ENCODE measurements around the gene CRYGN.

Gene CRYGN

DNA sequence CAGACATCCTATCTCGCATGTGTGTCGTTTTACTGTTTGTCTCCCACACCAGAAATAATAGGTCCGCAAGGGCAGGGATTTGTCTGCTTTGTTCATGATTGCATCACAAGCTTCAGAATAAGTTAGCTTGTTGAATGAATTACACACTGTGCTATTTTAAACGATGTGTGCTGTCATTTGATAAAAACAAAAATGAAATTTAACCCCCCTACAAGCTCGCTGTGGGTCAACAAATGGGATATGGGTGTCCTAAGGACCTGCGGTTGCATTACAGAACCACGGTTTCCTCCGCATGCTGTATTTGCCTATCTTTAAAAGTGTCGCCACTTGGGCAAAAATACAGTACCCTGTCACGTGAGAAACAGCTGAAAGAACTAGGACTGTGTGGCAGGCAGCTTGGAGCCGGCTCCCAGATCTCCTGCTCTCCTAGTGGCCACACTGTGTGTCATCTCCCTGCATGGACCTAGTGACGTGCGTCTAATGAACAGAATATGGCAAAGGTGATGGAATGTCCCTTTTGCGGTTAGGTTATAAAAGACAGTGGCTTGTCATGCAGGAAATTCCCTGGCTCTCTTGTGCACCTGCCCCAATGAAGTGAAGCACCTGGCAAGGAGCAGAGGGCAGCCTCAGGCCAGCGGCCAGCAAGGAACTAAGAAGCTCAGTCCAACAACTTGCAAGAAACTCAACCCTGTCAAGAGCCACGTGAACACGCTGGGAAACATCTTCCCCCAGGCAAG is 32.9 kb upstream of the CRYGN start:
- H3K27me3 ChIP-seq (replicated peaks) = no peaks in the 10 kb centered on the region
- TF ChIP-seq, protein P1, sequence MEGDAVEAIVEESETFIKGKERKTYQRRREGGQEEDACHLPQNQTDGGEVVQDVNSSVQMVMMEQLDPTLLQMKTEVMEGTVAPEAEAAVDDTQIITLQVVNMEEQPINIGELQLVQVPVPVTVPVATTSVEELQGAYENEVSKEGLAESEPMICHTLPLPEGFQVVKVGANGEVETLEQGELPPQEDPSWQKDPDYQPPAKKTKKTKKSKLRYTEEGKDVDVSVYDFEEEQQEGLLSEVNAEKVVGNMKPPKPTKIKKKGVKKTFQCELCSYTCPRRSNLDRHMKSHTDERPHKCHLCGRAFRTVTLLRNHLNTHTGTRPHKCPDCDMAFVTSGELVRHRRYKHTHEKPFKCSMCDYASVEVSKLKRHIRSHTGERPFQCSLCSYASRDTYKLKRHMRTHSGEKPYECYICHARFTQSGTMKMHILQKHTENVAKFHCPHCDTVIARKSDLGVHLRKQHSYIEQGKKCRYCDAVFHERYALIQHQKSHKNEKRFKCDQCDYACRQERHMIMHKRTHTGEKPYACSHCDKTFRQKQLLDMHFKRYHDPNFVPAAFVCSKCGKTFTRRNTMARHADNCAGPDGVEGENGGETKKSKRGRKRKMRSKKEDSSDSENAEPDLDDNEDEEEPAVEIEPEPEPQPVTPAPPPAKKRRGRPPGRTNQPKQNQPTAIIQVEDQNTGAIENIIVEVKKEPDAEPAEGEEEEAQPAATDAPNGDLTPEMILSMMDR (IDR thresholded peaks at IDR 0.05; ENCODE audit: low read depth, low read length, missing control alignments) = no peak
- peak; percentile 74 for DNase-seq
- in situ Hi-C loops (cut with HindIII; ENCODE audit: low pct_ligation_motif_present, low sequenced_read_pairs) = no loop called here
- no peak overlapping the region for H3K4me3 ChIP-seq (ENCODE audit: low read depth, low read length)
- peaks cover 49% of the 10 kb centered on the region for H3K36me3 ChIP-seq (replicated peaks)
- peak overlapping the region; percentile 42 for H3K27ac ChIP-seq

DNA sequence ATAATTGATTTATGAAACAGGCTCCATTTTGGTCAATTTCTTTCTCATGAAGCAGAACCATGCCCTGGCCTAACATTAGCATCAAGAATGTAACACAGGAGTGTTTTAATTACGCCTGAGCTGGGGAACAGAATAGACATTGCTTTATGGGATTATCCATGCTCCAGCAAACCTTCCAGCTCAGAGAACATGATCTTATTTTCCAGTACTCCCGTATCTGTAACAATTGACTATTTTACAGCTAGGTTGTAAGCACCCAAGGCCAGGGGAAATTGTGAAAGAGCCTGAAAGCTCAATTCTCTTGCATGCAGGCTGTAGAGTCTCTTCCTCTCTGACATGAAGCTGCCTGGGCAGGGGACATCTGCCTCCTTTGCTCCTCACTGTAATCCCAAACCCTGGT is 30.8 kb upstream of the CRYGN start:
- in situ Hi-C loops (cut with HindIII; ENCODE audit: low pct_ligation_motif_present, low sequenced_read_pairs) = no loop called here
- TF ChIP-seq, protein P1 (IDR thresholded peaks at IDR 0.05; ENCODE audit: low read depth, low read length, missing control alignments) = no peak
- DNase-seq = no peak
- peaks cover 46% of the 10 kb centered on the region for H3K36me3 ChIP-seq (replicated peaks)
- H3K27me3 ChIP-seq (replicated peaks) = no peaks in the 10 kb centered on the region
- no peak overlapping the region for H3K27ac ChIP-seq
- no peak overlapping the region for H3K4me3 ChIP-seq (ENCODE audit: low read depth, low read length)

DNA sequence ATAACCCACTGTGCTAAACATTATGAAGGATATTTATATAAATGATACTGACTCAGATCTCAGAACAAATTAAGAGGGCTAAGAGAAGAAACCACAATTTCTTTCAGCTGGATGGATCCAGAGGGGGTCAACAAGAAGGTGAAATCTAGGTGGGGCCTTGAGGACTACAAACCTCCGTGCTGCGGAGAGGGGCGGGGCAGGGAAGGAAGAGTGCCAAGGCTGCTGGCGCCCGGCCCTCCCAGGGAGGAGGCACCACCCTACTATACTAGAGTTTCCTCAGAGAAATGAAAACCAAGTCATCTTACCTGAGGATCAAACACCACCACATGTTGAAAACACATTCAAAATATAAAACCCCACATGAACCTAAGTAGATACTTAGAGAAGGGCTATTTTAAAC is 29.3 kb upstream of the CRYGN start:
- in situ Hi-C loops (cut with HindIII; ENCODE audit: low pct_ligation_motif_present, low sequenced_read_pairs) = no loop called here
- Histone ChIP-seq H3K36me3 (replicated peaks) (peaks cover 54% of the 10 kb centered on the region), H3K4me3 (ENCODE audit: low read depth, low read length) (no peak overlapping the region), H3K27ac (no peak overlapping the region), H3K27me3 (replicated peaks) (no peaks in the 10 kb centered on the region)
- TF ChIP-seq, protein P1 (IDR thresholded peaks at IDR 0.05; ENCODE audit: low read depth, low read length, missing control alignments) = no peak
- no peak for DNase-seq

DNA sequence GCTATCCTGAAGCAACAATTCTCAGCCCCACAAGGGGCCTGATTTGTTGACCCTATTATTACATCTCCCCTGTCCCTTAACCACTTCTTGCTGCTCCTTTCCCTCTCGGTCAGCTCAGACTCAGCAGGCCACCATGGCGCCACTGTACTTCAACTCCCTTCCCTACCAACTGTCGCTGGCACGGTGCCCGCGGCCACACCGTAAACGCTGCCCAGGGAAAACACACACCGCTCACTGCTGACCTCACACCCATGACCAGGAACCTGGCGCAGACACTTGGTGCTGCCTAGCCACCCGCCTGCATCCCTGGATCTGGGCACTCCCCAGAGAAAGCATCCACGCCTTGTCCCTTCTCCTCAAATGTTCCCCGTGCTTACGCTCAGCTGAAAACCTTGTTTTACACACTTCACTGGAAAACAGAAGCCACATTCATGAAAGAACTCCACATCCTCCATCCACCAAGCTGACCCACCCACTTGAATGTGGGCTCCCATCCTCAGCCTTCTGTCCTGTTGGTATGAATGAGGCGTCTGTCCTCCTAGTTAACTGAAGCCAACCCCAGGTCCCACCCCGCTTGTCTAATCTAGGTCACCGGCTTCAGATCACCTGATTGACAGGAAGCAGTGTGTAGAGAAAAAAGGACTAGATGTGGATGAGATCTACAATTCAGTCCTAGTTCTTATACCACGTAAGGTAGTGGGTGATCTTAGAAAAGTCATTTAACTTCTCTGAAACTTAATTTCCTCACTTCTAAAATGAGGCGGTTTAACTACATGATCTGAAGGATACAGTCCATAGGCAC is 28.5 kb upstream of the CRYGN start:
- H3K27me3 ChIP-seq (replicated peaks) = no peaks in the 10 kb centered on the region
- peaks cover 58% of the 10 kb centered on the region for H3K36me3 ChIP-seq (replicated peaks)
- DNase-seq = no peak
- H3K27ac ChIP-seq = no peak overlapping the region
- TF ChIP-seq, protein P1 (IDR thresholded peaks at IDR 0.05; ENCODE audit: low read depth, low read length, missing control alignments) = no peak
- in situ Hi-C loops (cut with HindIII; ENCODE audit: low pct_ligation_motif_present, low sequenced_read_pairs) = no loop called here
- no peak overlapping the region for H3K4me3 ChIP-seq (ENCODE audit: low read depth, low read length)

DNA sequence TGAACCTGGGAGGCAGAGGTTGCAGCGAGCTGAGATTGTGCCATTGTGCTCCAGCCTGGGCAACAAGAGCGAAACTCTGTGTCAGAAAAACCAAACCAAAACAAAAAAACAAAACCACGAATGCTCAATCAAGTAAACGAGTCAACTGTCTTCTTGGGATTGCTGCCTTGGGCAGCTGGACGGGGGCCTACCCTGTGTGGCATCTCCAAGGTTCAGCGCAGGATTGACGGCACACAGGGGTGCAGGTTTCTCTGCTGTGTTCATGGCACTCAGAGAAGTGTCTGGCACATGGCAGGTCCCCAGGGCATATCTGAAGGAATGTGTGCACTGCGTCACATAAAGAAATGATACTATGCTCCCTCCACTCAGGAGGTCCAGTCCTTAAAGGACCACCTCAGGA is 25.2 kb upstream of the CRYGN start:
- no peak overlapping the region for H3K4me3 ChIP-seq (ENCODE audit: low read depth, low read length)
- H3K27ac ChIP-seq = no peak overlapping the region
- no peaks in the 10 kb centered on the region for H3K27me3 ChIP-seq (replicated peaks)
- TF ChIP-seq, protein P1 (IDR thresholded peaks at IDR 0.05; ENCODE audit: low read depth, low read length, missing control alignments) = no peak
- DNase-seq = no peak
- H3K36me3 ChIP-seq (replicated peaks) = peaks cover 47% of the 10 kb centered on the region
- in situ Hi-C loops (cut with HindIII; ENCODE audit: low pct_ligation_motif_present, low sequenced_read_pairs) = no loop called here

All from brain microvascular endothelial cell (primary cell).